ENCODE data around the gene ZBTB44.

DNA sequence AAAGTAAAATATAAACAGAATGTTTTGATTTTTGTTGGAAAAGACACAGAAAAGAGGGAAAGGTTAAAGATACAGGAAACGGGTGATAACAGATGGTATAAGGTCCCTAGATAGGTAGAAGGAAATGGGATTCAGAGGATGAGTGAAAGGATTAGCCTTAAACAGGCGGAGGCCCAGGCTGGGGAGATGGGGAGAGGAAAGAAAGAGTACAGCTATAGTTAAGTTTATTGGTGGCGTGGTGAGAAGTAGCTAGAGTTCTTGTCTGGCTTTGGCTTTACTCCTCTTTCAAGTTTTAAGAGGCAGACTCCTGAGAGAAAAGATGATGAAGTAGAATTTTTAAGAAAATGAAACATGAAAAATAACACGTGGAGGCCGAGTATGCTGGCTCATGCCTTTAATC, 13.7 kb downstream of the ZBTB44 start:
- TF ChIP-seq CTCF (IDR thresholded peaks at IDR 0.05): no peak
- no peak for TF ChIP-seq EZH2phosphoT487 (IDR thresholded peaks at IDR 0.05)
- TF ChIP-seq EZH2 (IDR thresholded peaks at IDR 0.05): no peak

Measured in neural progenitor cell (in vitro differentiated cells).